Pons (tissue), 1 donor: ENCODE data around the gene WDR13.
"Not testable (repeated sequence)": the region's sequence is repeated elsewhere in the genome, so short reads cannot be mapped to it uniquely, and the experiment has no call there.

Experiments
- DNase-seq: peaks from one replicate; pipeline ENCODE4 v3.0.0-alpha.2; 2016; ENCODE audit warnings: low spot score

The WDR13 gene

GRCh38 chrX:48595929-48596328 lies 1.4 kb upstream of the WDR13 start:
- no peak for DNase-seq

DNA sequence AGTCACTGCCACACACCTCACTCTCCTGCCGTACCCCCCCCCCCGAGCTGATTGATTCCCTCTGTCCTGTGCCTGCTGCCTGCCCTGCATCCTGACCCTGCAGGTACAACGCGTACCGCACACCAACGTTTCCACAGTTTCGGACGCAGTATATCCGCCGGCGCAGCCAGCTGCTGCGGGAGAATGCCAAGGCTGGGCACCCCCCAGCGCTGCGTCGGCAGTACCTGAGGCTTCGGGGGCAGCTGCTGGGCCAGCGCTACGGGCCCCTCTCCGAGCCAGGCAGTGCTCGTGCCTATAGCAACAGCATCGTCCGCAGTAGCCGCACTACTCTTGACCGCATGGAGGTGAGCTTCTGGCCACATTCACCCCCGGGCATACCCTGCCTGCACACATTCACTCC lies 1.3 kb downstream of the WDR13 start:
- DNase-seq, result no peak

DNA sequence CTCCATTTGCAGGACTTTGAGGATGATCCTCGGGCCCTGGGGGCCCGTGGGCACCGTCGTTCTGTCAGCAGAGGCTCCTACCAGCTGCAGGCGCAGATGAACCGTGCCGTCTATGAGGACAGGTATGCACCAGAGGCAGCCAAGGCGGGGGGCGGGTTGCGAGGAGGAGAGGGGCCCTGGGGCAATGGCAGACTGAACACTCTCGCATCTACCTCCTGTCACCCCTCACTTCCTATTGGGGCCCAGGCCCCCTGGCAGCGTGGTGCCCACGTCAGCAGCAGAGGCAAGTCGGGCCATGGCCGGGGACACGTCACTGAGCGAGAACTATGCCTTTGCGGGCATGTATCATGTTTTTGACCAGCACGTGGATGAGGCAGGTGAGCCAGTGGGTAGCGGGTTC lies 2.0 kb downstream of the WDR13 start:
- DNase-seq, result no peak

GRCh38 chrX:48600226-48600625 lies 2.9 kb downstream of the WDR13 start:
- no peak for DNase-seq

GRCh38 chrX:48601741-48602394 lies 4.6 kb downstream of the WDR13 start:
- no peak for DNase-seq

DNA sequence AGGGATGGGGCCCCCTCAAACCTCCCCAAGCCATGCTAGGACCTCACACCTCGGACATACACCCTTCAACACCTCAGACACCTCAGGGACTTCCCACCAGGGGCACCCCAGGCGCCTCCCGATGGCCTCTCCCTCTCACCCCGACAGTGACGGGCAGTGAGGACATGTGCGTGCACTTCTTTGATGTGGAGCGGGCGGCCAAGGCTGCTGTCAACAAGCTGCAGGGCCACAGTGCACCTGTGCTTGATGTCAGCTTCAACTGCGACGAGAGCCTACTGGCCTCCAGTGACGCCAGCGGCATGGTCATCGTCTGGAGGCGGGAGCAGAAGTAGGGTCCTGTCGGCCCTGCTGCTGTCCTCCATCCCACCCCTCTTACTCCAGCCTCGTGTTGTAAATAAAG lies 7.4 kb downstream of the WDR13 start:
- no peak for DNase-seq

DNA sequence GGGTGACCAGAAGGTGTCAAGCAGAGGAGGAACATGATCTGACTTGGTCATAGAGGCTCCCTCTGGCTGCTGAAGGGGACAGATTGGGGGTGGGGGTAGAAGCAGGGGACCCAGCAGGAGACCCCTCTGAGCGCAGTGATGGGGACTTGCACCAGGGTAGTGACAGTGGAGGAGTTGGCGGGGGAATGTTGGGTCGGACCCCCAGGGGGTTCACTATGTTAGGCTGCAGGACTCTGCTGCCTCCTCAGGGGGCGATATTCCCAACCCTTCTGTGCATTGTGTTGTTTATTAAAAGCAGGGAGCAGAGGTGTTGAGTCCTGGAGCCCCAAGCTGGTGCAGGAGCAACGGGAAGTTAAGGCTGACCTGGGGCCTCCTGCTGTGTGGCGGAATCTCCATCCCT lies 8.8 kb downstream of the WDR13 start:
- no peak for DNase-seq

GRCh38 chrX:48611703-48612102 lies 14.4 kb downstream of the WDR13 start:
- no peak for DNase-seq

DNA sequence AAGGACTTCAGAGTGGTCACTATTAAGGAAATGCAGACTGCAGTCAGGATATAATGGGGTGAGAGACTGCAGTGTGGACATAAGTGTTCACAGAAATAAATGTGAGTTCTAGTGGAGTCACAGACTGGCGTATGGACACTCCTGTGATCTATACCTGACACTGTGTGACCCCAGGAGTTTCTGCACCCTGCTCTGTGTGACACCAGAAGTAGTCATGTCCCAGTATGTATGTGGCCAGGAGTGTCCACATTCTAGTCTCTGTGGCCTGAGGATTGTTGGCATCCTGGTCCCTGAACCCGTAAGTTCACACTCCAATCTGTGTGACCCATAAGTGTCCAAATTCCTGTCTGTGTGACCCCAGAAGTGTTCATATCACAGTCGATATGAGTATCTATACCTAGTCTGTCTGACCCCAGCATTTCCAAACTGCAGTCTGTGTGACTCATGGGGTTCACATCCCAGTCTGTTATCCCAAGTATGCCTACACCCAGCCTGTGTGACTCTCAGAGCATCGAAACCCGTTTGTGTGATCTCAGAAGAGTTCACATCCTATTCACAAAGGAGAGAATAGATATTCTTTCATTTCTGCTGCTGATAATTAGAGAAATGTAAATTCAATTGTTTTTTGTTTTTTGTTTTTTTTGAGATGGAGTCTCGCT lies 16.3 kb downstream of the WDR13 start:
- no peak for DNase-seq

DNA sequence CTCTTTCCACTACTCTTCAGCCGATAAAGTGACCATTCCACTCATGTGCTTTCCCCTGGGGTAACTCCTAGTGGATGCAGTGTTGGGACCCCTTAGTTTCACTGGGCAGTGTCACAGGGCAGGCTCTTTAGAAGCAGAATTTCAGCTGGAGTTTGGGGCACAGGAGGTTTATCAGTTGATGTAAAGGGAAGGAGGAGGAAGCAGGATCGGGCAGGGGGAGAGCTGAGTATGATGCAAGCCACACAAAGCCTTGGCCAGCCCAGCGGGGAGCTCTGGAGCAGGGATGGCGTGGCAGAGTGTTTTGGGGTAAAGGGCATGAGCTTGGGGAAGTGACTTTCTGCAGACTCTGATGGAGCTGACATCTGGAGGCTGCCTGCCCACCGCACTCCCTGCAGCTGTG lies 19.3 kb downstream of the WDR13 start:
- DNase-seq, result no peak

DNA sequence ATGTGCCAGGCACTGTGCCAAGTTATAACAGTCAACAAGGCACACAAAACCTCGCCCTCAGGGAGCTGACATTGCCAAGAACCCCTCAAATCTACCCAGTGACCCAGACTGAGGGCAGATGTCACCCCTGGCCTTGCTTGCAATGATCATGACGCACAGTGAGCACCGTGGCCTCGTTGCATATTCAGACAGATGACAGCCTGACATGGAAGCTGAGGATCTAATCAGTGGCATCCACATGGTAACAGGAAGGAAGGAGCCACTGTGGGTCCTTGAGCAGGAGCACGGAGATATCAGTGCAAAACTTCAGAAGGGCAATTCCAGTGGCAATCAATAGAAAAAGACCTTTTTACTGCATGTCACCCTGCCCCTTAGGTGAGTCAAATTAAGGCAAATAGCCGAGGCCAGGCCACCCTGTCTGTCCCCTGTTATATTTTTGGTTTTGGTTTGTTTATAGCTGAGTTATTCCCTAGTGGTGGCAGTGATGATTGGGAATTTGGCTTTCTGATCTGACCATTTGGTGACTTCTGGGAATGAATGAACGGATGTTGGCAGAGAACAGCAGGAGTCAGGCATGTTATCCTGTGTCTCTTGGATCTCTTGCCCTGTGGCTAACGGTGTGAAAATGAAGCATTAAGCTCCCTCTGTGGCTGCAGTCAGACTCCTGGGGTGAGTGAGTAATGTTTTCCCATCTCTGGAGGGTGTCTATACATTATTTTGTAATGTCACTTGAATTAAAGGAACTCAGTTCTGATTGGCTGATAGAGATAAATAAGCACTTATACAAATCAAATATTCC lies 20.4 kb downstream of the WDR13 start:
- no peak for DNase-seq

DNA sequence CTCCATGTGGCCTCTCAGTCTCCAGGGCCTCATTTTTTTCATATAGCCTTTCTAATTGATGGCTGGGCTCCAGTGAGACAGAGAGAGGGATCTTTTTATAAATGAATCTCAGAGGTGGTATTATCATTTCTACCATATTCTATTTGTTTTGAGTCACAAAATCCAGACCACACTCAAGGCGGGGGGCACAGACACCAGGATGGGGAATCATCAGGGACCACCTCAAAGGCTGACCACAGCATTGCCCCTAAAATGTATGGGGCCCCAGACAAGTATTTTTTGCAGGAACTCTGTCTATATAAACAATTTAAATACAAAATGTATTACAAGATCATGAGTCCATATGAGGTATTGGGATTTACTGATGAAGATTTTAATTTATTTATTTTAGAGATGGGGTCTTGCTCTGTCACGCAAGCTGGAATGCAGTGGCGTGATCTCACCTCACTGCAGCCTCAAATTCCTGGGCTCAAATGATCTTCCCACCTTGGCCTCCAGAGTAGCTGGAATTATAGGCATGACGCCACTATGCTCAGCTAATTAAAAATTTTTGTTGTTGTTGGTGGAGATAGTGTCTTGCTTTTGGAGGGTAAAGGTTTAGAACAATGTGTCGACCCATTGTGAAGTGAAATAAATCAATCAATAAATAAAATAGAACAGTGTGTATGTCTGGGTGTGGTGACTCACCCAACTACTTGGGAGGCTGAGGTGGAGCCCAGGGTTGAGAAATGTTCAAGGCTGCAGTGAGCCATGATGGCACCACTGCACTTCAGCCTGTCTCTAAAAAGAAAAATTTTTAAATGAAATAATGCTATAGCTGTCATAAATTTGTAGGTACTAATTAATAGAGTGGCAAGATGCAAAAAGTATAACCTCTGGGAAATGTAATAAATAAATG lies 29.4 kb downstream of the WDR13 start:
- no peak for DNase-seq

DNA sequence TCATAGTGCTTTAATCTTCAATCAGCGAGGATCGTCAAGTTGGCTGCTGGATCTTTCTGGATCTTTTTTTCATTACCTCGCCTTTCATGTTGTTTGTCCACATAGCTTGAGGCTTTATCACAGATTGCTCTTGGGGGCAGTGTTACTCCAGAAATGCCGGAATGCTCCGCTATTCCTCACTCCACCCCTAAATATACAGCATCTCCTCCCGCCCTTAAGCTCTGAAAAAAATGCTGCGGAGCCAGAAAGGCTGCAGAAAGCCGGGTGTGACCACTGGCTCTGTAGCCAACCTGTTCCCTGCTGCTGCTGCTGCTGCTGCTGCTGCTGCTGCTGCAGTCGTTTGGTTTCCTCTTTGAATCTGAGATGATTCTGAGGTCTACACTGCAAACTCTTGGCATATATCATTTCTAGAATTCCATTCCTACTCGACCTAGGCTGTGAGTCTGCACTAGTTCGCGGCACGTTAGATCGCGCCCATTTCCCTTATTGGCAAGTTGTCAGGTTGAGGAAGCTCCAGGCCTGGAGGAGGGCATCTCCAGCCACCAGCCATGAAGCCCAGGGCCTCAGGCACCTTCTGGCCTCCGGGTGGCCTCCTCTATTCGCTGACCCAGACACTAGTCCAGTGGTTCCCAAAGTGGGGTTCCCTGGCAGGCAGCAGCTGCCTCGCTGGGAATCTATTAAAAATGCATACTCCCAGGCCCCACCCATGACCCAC lies 34.2 kb downstream of the WDR13 start:
- DNase-seq, result peak; percentile 91

DNA sequence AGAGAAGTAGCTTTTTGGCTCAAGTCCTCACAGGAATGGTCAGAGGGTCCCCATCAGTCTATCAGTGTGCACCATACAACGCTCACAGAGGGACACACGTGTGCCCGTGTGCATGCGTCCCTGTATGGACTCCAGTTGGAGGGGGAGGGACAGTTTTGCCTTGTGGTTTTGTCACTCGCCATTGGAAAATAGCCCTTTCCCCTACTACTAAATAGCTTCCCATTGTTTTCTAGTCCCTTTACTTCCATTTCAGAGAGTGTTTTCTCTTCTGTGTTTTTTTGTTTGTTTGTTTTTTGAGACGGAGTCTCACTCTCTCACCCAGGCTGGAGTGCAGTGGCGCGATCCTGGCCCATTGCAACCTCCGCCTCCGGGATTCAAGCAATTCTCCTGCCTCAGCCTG lies 34.9 kb downstream of the WDR13 start:
- no peak for DNase-seq

DNA sequence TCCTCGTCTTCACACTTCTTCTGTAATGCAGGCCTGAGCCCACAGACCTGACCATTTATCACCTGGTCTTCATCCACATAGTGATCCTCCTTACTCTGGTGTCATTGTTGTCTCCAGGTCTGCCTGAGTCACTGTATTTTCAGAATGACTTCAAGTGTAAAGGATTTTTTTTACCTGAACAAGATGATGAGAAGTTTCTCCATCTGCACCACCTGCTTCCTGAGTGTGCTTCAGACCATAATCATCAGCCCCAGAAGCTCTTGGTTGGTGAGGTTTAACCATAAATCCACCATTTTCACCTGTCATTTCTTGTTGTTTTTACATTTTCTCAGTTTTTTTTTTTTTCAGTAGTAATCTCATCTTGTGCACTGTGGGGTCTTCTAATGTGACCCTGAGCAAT lies 39.0 kb downstream of the WDR13 start:
- no peak for DNase-seq

DNA sequence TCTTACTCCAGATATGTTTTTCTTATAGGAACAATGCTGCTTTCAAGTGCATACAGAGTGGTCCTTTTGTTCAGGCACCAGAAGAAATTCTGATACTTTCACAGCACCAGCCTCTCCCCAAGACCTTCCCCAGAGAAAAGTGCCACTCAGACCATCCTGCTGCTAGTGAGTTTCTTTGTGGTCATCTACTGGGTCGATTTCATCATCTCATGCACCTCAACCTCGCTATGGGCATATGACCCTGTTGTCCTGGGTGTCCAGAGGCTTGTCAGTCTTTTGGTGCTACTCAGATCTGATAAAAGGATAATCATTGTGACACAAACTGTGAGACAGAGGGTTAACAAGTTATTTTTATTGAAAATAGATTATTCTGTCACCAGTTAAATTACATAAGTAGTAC lies 39.5 kb downstream of the WDR13 start:
- DNase-seq, result no peak

GRCh38 chrX:48645669-48646068 lies 48.4 kb downstream of the WDR13 start:
- DNase-seq, result no peak

GRCh38 chrX:48648336-48648751 lies 51.1 kb downstream of the WDR13 start:
- peak; percentile 79 for DNase-seq

GRCh38 chrX:48649102-48649501 lies 51.8 kb downstream of the WDR13 start:
- no peak for DNase-seq

- not testable (repeated sequence) for DNase-seq
Measured at GRCh38 chrX:48652055-48652579, 54.8 kb downstream of the WDR13 start.

DNA sequence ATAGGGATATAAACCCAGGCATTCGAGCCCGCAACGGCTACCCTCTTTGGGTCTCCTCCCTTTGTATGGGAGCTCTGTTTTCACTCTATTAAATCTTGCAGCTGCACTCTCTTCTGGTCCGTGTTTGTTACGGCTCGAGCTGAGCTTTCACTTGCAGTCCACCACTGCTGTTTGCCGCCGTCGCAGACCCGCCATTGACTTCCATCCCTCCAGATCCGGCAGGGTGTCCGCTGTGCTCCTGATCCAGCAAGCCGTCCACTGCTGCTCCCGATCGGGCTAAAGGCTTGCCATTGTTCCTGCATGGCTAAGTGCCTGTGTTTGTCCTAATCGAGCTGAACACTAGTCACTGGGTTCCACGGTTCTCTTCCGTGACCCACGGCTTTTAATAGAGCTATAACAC lies 57.5 kb downstream of the WDR13 start:
- not testable (repeated sequence) for DNase-seq
